Tibial artery (tissue), 4 donors: ENCODE measurements around the gene SMAD6.
A peak's percentile ranks its signal among the peaks of the same experiment; 100 is the strongest.

Source experiments
- DNase-seq, 2 donors: peaks; one replicate each; pipeline ENCODE4 v3.0.0-alpha.2; 2019
- H3K27ac ChIP-seq, 2 donors: fragments of 200-600 bp; sonication (generic) in 1 of 2; 1 replicate in 1 of 2; 2 replicates in 1 of 2; pipeline ENCODE4 v1.5.1; 2018 to 2019; ENCODE audit warnings: mild to moderate bottlenecking in 1 of 2
- H3K27me3 ChIP-seq, 2 donors: fragments of 200-600 bp; sonication (generic) in 1 of 2; one replicate each; pipeline versions ENCODE4 v1.5.1 to v1.6.0; 2016 to 2019
- H3K36me3 ChIP-seq, 3 donors: fragments of 200-600 bp; sonication (generic) in 2 of 3; one replicate each; pipeline ENCODE4 v1.5.1; 2016 to 2019; ENCODE audit warnings: mild to moderate bottlenecking in 2 of 3
- H3K4me1 ChIP-seq, 4 donors: fragments of 200-600 bp; sonication (generic) in 2 of 4; 1 replicate in 3 of 4; 2 replicates in 1 of 4; pipeline ENCODE4 v1.5.1; 2016 to 2019
- H3K4me3 ChIP-seq, 2 donors: fragments of 200-600 bp; sonication (generic) in 1 of 2; 1 replicate in 1 of 2; 2 replicates in 1 of 2; pipeline ENCODE4 v1.5.1; 2018 to 2019; ENCODE audit warnings: mild to moderate bottlenecking in 2 of 2
- H3K9me3 ChIP-seq, 3 donors: fragments of 200-600 bp; sonication (generic) in 1 of 3; one replicate each; pipeline ENCODE4 v1.5.1; 2016 to 2019
- CTCF ChIP-seq, 2 experiments: fragments of 200-600 bp in 1 of 2; fragments of 450-650 bp in 1 of 2; IDR thresholded peaks; one replicate each; pipeline ENCODE4 v1.5.1; 2017 to 2019; ENCODE audit warnings: antibody characterized with exemption in 2 of 2, mild to moderate bottlenecking in 1 of 2, moderate library complexity in 1 of 2
- intact Hi-C: fragments of 100-400 bp; cut with DNase I; formaldehyde crosslinking; loops from one replicate; pipeline ENCODE4 v1.15.0; 2023; ENCODE audit warnings: low total_unique reads

SMAD6 gene

GRCh38 chr15:66766282-66767230 is 64.5 kb downstream of the SMAD6 start:
- Histone ChIP-seq H3K27me3 (no peaks in the 10 kb centered on the region), H3K27ac (peak overlapping the region; percentile 12 to 92), H3K36me3 (no peaks in the 10 kb centered on the region), H3K4me3 (no peak overlapping the region), H3K9me3 (no peaks in the 10 kb centered on the region), H3K4me1 (peaks cover 12 to 85% (median 62%) of the 10 kb centered on the region in 4 donors)
- intact Hi-C loops: no loop called here
- no peak for TF ChIP-seq CTCF (IDR thresholded peaks at IDR 0.05)
- DNase-seq: no peak

- DNase-seq: no peak
- Histone ChIP-seq H3K27me3 (no peaks in the 10 kb centered on the region), H3K9me3 (no peaks in the 10 kb centered on the region), H3K36me3 (no peaks in the 10 kb centered on the region), H3K4me1 (peaks cover 6 to 78% (median 55%) of the 10 kb centered on the region in 4 donors), H3K27ac (peak overlapping the region; percentile 12 to 92), H3K4me3 (no peak overlapping the region)
- no peak for TF ChIP-seq CTCF (IDR thresholded peaks at IDR 0.05)
- intact Hi-C loops: no loop called here
Measured at GRCh38 chr15:66767240-66767659, 65.2 kb downstream of the SMAD6 start.

GRCh38 chr15:66768987-66769386 is 67.0 kb downstream of the SMAD6 start:
- Histone ChIP-seq H3K36me3 (no peaks in the 10 kb centered on the region), H3K27ac (no peak overlapping the region), H3K9me3 (no peaks in the 10 kb centered on the region), H3K4me3 (no peak overlapping the region), H3K4me1 (peaks cover 0 to 78% (median 53%) of the 10 kb centered on the region in 4 donors), H3K27me3 (no peaks in the 10 kb centered on the region)
- TF ChIP-seq CTCF (IDR thresholded peaks at IDR 0.05): no peak
- intact Hi-C loops: no loop called here
- no peak for DNase-seq

GRCh38 chr15:66770518-66771350 is 68.7 kb downstream of the SMAD6 start:
- no peaks in the 10 kb centered on the region for H3K9me3 ChIP-seq
- no peaks in the 10 kb centered on the region for H3K27me3 ChIP-seq
- intact Hi-C loops: loop anchor here (5.0 kb wide), 3 partner anchors 63 to 153 kb away; no protein-coding TSS in a partner anchor
- peaks cover 5 to 77% (median 49%) of the 10 kb centered on the region in 4 donors for H3K4me1 ChIP-seq
- H3K4me3 ChIP-seq: no peak overlapping the region
- no peak for DNase-seq
- no peaks in the 10 kb centered on the region for H3K36me3 ChIP-seq
- peak overlapping the region in 1 of 2 donors; percentile 29 for H3K27ac ChIP-seq
- no peak for TF ChIP-seq CTCF (IDR thresholded peaks at IDR 0.05)

- Histone ChIP-seq H3K27me3 (no peaks in the 10 kb centered on the region), H3K9me3 (no peaks in the 10 kb centered on the region), H3K27ac (no peak overlapping the region), H3K4me1 (peaks cover 5 to 77% (median 44%) of the 10 kb centered on the region in 4 donors), H3K36me3 (no peaks in the 10 kb centered on the region), H3K4me3 (no peak overlapping the region)
- intact Hi-C loops: loop anchor here (5.0 kb wide), 3 partner anchors 64 to 154 kb away; no protein-coding TSS in a partner anchor
- DNase-seq: no peak
- TF ChIP-seq CTCF (IDR thresholded peaks at IDR 0.05): no peak
Measured at GRCh38 chr15:66771351-66771650, 69.3 kb downstream of the SMAD6 start.
